Epithelial cell of esophagus (primary cell): ENCODE results near the gene PGAM2.
"Not testable (repeated sequence)": the region's sequence is repeated elsewhere in the genome, so short reads cannot be mapped to it uniquely, and the experiment has no call there.

ENCODE experiments used
- DNase-seq: peaks from one replicate; pipeline ENCODE4 v3.0.0; 2010; ENCODE audit warnings: low read depth
- H3K4me3 ChIP-seq: 2 replicates; pipeline ENCODE4 v1.5.1; 2011; ENCODE audit warnings: mild to moderate bottlenecking, low read length, control low read depth
- TF ChIP-seq, protein P1 (sequence below): IDR thresholded peaks from 2 replicates; pipeline ENCODE4 v1.5.1; 2011; ENCODE audit warnings: low read depth, mild to moderate bottlenecking, low read length, control low read depth, inconsistent platforms; ENCODE audit not compliant: insufficient read depth; ENCODE audit errors: missing control alignments

The PGAM2 gene

DNA sequence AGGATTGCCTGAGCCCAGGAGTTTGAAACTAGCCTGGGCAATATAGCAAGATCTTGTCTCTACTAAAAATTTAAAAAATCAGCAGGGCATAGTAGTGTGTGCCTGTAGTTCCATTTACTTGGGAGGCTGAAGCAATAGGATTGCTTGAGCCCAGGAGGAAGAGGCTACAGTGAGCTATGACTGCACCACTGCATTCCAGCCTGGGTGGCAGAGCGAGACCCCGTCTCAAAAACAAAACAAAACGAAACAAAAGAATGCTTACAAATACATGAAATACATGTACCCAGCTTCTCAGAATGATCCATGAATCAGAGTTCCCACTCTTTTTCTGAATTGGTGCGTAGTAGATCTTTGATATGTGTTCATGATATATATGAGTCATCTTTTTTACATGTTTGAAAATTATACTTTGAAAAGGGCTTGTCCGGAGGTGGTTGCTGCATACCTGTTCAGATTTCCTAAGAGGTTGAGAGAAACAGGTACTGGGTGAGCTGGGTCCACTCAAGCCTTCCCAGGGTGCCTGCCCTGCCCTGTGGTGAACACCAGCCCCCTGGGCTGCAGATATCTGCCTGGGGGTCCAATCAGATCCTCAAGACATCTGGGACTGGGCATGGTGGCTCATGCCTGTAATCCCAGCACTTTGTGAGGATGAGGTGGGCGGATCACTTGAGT is 42.4 kb downstream of the PGAM2 start:
- peak; percentile 54 for DNase-seq
- H3K4me3 ChIP-seq, result not testable (repeated sequence)

DNA sequence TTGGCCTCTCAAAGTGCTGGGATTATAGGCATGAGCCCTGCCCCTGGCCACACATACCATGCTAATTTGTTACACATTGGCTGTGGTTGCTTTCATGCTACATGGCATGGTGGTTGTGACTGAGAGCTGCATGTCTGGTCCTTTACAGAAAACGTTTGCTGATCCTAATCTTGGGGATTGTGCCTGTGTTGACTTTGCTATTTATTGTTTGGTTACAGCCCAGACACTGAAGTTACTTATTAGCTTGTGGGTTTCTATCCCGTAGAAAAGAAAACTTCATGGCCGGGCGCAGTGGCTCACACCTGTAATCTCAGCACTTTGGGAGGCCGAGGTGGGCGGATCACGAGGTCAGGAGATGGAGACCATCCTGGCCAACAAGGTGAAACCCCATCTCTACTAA is 43.3 kb downstream of the PGAM2 start:
- not testable (repeated sequence) for DNase-seq, H3K4me3 ChIP-seq

DNA sequence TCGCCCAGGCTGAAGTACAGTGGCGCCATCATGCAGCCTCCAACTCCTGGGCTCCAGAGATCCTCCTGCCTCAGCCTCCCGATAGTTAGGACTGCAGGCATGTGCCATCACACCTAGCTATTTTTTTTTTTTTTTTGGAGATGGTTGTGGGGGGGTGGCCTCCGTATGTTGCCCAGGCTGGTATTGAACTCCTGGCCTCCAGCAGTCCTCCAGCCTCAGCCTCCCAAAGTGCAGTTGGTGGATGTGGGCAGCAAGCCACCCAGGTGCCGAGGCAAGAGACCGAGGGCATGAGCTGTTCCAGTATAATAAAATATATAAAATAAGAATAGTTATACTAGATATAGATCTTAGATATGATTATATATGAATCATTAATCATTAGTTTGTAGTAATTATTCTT is 45.5 kb downstream of the PGAM2 start:
- not testable (repeated sequence) for DNase-seq, H3K4me3 ChIP-seq

DNA sequence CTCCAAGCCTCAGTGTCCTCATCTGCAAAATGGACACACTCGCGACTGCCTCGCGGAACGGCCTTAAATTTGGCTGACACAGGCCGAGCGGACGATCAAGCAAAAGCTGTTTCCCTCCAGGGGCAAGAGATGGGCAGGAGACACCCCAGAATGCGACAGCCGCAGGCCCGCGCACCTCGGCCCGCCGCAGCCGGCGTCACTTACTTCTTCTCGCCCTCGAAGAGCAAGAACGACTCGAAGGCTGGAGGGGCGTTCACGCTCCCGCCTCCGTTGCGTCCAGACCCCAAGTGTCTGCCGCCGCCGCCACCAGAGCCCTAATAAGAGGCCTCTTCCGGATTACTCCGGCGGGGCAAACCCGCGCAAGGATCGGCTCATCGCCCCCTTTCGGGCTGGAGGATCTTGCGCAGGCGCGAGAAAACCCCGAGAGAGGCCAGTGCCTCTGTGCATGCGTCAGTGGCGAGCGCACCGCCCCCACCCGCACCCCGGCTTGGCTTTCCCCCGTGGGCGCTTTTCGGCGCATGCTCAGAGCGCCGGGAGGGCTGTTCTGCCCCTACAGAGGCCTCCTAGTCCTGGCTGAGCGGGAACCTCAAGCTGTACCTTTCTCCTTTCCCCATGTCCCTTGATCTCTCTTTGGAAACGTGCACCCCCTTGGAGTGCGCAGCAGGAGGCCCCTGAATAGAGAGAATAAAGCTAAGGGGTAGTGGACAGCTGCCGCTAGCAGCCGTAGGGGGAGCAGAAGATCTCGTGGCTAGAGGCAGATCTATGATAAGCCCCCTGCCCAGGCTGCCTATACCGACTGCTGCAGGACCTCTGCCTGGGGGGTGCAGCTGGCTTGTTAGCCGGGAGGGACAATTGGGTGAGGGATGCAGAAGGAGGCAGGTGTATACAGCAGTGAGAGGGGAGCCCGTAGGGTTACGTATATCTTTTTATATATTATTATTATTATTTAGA is 46.2 kb downstream of the PGAM2 start:
- TF ChIP-seq, protein P1, sequence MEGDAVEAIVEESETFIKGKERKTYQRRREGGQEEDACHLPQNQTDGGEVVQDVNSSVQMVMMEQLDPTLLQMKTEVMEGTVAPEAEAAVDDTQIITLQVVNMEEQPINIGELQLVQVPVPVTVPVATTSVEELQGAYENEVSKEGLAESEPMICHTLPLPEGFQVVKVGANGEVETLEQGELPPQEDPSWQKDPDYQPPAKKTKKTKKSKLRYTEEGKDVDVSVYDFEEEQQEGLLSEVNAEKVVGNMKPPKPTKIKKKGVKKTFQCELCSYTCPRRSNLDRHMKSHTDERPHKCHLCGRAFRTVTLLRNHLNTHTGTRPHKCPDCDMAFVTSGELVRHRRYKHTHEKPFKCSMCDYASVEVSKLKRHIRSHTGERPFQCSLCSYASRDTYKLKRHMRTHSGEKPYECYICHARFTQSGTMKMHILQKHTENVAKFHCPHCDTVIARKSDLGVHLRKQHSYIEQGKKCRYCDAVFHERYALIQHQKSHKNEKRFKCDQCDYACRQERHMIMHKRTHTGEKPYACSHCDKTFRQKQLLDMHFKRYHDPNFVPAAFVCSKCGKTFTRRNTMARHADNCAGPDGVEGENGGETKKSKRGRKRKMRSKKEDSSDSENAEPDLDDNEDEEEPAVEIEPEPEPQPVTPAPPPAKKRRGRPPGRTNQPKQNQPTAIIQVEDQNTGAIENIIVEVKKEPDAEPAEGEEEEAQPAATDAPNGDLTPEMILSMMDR, result peak; percentile 57
- peak overlapping the region; percentile 65 for H3K4me3 ChIP-seq
- DNase-seq, result peak; percentile 95

DNA sequence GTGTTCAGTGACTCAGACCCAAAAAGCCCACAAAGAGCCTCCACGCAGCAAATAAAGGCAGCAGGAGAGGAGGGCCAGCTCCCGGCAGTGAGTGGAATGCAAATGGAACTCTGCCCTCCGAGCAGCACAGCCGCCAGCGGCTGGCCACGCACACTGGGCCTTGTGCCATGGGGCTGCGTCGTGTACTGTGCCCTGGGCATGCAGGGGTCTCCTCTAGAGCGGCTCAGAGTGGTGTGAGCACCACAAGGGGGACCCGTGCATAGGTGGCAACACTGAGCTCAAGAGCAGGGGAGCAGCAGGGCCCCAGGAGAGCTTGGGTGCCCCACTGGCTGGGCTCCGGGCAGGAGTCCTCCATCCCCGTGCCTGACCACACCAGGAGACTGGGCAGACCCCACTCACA is 50.3 kb downstream of the PGAM2 start:
- DNase-seq, H3K4me3 ChIP-seq: not testable (repeated sequence)
